NCI-H1694 (cell line): ENCODE data around the gene CPNE7.

Source experiments
- DNase-seq: peaks from one replicate; lab custom pipeline; 2025; lab: John Stamatoyannopoulos, UW

The CPNE7 gene

DNA sequence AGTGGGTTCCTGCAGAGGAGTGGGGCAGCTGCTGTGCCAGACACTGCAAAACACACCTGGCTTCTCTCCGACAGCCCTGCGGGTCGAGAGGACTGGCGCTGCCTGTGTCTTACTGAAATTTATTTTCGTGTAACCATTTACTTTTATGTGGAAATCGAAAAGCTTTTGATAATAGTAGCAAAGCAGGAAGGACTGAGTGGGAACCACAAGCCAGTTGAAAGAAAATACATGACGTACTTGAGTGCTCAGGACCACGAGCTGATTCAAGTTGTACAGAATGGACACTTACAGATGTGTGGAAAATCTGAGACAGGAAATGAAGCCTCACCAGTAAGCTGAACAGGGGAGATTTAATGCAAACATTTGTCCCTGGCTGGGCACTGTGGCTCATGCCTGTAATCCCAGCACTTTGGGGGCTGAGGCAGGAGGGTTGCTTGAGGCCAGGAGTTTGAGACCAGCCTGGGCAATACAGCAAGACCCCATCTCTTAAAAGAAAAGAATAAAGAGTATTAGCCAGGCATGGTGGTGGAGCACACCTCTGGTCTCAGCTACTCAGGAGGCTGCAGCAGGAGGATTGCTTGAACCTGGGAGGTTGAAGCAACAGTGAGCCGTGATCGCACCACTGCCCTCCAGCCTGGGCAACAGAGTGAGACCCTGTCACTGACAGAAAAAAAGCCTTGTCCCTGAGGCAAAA lies 26.4 kb upstream of the CPNE7 start:
- no peak for DNase-seq

DNA sequence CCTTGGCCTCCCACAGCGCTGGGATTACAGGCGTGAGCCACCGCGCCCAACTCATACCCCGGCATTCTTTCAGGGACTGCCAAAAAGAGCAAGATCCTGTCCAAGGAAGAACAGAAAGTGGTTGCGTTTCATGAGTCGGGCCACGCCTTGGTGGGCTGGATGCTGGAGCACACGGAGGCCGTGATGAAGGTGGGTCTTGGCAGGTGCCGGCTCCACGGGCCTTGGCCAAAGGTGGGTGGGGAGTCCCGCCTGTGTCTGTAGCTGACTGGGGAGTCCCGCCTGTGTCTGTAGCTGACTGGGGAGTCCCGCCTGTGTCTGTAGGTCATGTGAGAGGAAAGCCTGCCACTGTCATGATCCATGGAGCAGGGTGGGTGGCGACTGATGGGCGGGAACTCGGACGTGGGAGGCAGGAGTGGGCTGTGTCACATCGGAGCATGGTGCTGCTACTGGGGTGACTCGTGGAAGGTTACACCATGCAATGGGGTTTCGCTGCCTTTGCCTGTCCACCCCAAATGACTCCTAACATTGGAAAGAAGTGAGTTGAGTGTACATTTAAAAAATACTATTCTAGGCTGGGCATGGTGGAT lies 25.0 kb upstream of the CPNE7 start:
- no peak for DNase-seq

DNA sequence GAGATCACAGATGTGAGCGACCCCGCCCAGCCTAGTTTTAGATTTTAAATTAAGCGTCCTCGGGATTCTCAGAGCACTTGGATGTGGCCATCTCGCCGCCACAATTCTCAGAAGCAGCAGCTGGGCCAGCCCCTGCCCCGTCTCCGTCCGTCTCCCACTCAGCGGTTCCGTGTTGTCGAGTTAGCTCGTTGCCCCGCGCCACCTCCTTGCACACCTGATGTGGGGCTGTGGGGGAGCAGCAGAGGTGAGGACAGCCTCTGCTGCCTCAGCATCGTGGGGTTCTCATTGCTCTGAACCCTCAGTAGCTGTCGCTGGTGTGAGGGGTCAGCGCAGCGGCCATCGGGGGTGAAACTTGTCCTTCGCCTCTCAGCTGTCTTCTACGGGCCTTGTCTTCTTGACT lies 23.2 kb upstream of the CPNE7 start:
- DNase-seq, result no peak

DNA sequence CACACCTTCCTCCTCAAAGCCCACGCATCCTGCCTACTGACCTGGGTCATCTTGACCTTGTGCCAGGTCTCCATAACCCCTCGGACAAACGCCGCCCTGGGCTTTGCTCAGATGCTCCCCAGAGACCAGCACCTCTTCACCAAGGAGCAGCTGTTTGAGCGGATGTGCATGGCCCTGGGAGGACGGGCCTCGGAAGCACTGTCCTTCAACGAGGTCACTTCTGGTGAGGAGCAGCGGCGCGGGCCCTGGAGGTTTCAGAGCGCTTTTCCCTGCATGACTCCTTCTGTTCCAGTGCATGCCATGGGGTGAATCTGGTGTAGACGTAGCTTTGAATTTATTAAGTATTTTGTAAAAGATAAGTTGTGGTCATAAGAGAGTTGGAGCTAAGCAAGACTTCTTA lies 22.6 kb upstream of the CPNE7 start:
- no peak for DNase-seq

DNA sequence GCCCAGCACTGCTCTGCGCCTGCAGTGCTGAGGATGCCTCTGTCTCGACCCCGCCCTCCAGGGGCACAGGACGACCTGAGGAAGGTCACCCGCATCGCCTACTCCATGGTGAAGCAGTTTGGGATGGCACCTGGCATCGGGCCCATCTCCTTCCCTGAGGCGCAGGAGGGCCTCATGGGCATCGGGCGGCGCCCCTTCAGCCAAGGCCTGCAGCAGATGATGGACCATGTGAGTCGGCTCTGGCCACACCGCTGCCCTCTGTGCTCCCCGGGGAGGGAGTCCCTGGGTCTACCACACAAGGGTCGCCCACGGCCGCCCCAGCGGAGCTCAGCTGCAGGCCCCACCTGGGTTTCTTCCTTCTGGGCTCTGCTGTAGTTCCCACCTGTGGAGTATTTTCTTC lies 21.8 kb upstream of the CPNE7 start:
- no peak for DNase-seq

DNA sequence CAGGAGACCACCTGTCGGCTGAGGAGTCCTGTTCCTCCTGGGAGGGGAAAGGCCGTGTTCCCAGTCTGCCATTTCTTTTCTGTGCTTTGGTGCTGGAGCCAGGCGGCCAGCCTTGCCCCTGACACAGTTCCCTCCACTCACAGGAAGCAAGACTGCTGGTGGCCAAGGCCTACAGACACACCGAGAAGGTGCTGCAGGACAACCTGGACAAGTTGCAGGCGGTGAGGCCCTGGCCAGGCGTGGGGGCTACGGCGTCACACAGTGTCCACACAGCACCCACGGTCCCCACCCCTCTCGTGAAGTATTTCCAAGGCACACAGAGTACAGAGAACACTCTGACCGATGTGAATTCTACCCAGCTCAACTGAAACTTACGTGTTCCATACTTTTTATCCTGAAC lies 21.2 kb upstream of the CPNE7 start:
- no peak for DNase-seq

DNA sequence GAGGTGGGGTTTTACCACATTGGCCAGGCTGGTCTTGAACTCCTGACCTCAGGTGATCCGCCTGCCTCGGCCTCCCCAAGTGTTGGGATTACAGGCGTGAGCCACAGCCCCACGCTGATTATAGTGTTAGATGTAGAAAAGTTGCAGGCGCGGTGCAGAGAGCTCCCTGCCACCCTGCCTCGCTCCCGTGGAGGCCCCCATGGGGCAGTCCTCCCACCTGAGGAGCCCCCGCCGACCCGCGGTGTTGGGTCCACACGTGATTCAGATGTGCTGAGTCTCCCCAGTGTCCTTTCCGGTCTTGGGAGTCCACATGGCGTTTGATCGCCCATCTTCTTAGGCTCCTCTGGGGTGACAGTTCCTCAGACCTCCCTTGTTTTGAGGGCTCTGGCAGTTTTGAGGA lies 20.3 kb upstream of the CPNE7 start:
- DNase-seq, result no peak

DNA sequence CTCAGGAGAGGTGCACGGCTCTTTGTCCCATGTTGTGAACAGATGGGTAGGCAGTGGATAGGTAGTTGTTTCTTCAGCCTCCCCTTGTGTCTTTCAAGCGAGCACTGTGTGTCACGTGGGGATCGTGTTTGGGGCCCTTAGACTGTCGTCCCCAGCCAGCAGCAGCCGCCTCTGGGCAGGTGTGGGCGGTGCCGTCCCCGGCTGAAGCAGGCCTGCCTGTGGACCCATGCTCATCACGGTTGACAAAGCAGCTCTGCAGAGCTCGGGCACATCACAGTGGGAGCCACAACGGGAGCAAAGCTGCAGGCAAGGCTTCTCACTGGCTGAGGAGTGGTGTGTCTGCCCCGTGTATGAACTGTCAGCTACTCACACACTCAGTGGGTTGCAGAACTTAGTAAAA lies 19.8 kb upstream of the CPNE7 start:
- DNase-seq, result no peak

DNA sequence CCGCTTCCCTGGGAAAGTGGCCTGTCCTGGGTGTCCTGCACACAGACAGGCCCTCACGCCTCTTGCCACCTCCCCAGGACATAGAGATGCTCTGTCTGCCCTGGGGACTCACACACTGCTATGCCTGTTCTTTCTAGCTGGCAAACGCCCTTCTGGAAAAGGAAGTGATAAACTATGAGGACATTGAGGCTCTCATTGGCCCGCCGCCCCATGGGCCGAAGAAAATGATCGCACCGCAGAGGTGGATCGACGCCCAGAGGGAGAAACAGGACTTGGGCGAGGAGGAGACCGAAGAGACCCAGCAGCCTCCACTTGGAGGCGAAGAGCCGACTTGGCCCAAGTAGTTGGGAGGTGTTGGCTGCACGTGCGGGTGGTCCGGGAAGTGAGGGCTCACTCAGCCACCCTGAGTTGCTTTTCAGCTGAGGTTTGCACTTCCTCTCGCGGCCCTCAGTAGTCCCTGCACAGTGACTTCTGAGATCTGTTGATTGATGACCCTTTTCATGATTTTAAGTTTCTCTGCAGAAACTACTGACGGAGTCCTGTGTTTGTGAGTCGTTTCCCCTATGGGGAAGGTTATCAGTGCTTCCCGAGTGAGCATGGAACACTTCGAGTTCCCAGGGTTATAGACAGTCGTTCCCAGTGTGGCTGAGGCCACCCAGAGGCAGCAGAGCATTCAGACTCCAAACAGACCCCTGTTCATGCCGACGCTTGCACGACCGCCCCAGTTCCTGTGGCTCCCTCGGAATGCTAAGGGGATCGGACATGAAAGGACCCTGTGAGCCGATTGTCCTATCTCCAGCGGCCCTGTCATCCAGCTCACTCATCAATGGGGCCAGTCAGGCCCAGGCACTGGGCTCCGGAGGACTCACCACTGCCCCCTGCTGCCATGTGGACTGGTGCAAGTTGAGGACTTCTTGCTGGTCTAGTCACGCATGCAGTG lies 18.5 kb upstream of the CPNE7 start:
- peak; percentile 1 for DNase-seq

DNA sequence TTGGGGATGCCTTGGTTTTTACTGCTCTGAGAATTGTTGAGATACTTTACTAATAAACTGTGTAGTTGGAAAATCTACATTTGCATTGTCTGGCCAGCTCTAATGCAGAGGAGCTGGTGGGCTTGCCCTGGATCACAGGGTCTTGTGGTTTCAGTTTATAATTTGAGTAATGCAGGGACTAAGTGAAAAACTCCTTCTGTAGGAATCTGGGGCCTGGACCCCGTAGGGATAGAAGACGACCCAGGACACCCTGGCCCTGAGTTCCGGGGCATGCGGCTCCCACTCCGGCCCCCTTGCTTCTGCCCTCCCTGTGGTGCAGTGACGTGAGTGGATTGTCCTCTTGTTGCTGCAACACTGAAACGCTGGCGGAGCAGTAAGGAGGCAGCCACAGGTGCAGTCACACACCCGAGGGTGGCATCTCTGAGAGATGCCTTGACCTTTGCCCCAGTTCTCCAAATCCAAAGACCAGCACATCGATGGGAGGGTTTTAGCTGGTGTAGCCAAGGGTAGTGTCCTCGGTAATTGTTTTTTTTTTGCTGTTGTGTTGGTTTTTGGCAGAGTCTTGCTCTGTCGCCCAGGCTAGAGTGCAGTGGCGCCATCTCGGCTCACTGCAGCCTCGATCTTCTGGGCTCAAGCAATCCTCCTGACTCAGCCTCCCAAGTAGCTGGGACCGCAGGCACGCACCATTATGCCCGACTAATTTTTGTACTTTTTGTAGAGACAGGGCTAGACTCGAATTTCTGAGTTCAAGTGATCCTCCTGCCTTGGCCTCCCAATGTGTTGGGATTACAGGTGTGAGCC lies 17.7 kb upstream of the CPNE7 start:
- no peak for DNase-seq

DNA sequence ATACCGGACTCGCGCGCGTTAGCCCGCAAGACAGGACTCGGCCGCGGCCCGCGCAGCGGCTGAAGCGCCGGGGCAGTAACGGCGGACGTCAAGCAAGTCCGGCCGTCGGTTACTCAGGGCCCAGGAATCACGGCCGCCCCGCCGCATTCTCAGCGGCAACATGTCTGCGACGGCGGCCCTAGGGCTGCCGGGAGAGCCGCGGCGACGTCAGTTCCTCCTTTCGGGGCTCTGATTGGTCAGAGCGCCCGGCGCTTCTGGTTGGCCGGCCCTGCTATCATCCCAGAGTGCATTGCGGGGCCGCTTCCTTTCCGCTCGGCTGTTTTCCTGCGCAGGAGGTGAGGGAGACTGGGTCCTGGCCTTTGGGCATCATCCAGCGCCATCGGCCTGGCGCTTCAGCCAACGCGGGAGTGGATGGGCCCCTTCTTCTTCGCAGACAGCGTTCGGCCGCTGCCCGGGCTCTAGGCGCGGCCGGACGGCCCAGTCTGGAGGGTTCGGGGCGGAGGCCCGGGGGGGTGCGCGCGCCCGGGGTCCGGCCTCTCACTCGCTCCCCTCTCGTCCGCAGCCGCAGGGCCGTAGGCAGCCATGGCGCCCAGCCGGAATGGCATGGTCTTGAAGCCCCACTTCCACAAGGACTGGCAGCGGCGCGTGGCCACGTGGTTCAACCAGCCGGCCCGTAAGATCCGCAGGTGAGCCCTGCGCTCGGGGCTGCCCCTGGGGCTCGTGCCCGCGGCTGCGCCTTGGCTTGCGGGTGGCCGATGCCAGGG lies 15.0 kb upstream of the CPNE7 start, which contains the start of gene RPL13:
Gene RPL13, plus strand, starts transcription at position 305 of the 764 bp plus-strand sequence. Its CDS starts 278 bp downstream, at position 583.
- peak; percentile 88 for DNase-seq

DNA sequence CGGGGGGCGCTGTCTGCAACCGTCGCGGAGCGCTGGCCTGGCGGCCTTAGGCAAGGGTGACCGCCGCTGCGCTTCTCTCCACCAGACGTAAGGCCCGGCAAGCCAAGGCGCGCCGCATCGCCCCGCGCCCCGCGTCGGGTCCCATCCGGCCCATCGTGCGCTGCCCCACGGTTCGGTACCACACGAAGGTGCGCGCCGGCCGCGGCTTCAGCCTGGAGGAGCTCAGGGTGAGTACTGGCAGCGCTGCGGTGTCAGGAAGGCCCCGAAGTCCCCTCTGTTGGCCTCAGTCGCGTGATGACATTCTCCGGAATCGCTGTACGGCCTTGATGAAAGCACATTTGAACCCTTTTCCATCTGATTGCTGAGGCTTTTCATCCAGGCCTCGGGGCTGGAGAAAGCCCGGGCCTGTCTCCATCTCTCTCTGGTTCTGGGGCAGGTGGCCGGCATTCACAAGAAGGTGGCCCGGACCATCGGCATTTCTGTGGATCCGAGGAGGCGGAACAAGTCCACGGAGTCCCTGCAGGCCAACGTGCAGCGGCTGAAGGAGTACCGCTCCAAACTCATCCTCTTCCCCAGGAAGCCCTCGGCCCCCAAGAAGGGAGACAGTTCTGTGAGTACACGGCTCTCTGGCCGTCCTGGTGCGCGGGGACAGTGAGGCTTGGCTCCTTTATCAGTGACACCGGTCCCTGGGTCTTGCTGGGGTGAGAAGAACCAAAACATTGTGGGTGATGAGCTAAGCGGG lies 14.2 kb upstream of the CPNE7 start:
- no peak for DNase-seq

DNA sequence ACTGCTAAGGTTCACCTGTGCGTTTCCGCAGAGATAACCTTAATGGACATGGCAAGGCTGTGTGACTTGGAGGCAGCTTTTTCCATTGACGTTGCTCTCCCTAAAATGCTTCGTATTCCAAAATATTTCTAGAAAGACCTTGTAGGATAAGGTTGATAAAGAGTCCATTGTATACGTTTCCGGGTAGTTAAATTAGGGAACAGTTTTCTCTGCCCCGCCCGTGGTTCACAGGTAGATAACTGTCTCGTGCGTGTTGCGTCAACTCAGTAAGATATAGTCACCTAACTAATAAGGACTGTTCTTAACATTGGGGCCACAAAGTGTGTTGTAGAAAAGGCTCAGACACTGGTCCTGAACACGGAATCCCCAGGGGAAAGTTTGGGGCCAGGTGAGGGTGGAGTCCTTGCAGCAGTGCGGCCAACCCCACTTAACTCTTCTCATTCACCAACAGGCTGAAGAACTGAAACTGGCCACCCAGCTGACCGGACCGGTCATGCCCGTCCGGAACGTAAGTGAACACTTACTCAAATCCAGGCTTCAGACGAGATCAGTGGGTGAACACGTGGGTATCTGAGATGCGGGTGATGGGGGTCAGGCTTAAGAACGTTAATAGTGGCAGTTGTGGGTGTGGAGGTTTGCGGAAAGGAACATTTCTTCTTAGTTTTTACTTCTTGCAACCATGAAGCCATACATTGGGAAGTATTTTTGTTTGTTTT lies 13.5 kb upstream of the CPNE7 start:
- no peak for DNase-seq

DNA sequence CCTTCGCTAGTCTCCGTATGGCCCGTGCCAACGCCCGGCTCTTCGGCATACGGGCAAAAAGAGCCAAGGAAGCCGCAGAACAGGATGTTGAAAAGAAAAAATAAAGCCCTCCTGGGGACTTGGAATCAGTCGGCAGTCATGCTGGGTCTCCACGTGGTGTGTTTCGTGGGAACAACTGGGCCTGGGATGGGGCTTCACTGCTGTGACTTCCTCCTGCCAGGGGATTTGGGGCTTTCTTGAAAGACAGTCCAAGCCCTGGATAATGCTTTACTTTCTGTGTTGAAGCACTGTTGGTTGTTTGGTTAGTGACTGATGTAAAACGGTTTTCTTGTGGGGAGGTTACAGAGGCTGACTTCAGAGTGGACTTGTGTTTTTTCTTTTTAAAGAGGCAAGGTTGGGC lies 12.6 kb upstream of the CPNE7 start:
- no peak for DNase-seq

DNA sequence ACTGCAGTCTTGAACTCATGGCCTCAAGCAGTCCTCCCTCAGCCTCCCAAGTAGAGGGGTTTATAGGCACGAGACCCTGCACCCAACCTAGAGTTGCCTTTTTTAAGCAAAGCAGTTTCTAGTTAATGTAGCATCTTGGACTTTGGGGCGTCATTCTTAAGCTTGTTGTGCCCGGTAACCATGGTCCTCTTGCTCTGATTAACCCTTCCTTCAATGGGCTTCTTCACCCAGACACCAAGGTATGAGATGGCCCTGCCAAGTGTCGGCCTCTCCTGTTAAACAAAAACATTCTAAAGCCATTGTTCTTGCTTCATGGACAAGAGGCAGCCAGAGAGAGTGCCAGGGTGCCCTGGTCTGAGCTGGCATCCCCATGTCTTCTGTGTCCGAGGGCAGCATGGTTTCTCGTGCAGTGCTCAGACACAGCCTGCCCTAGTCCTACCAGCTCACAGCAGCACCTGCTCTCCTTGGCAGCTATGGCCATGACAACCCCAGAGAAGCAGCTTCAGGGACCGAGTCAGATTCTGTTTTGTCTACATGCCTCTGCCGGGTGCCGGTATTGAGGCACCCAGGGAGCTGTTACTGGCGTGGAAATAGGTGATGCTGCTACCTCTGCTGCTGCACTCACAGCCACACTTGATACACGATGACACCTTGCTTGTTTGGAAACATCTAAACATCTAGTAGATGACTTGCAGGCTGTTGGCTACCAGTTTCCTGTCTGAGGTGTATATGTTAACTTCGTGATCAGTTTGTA lies 11.7 kb upstream of the CPNE7 start:
- no peak for DNase-seq

DNA sequence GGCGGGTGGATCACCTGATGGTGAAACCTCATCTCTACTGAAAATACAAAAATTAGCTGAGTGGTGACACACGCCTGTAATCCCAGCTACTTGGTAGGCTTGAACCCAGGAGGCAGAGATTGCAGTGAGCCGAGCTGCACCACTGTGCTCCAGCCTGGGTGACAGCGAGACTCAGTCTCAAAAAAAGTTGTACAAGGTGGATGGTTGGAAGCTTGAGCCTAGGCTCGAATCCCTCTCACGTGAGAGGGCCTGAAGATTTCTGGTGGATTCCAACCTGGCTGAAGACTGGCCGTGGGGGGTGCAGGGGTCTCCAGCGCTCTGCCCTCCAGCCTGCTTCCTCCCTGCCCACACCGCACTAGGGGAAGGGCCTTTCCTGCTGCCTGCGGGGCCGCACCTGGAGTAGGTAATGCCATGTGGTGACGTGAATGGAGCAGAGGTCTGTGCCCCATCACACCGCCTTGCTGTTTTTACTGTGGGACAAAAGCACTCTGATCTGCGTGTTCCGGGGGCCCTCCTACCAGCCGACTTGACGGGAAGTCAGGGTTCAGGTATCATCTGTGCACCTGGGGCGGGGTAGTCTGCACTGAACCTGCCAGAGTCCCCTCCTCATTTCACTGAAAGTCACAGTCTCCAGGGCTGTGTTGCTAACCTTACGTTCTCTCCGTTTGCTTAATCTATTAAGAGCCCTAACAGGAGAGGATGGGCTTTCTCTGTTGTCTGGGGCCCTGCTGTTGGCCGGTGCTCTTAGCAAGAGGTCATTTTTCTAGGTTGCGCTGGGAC lies 10.9 kb upstream of the CPNE7 start:
- no peak for DNase-seq

DNA sequence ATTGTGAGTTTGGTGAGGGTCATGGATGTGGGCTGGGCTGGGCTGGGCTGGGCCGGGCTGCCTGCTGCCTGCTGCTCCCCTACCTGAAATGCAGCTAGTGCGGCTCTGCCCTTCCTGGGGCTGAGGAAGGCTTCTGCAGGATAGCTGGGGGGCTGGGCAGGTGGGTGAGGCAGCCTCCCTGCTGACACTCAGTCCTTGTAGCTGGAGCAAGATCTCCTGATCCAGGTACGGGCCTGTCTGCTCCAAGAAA lies 10.4 kb upstream of the CPNE7 start:
- DNase-seq, result no peak

DNA sequence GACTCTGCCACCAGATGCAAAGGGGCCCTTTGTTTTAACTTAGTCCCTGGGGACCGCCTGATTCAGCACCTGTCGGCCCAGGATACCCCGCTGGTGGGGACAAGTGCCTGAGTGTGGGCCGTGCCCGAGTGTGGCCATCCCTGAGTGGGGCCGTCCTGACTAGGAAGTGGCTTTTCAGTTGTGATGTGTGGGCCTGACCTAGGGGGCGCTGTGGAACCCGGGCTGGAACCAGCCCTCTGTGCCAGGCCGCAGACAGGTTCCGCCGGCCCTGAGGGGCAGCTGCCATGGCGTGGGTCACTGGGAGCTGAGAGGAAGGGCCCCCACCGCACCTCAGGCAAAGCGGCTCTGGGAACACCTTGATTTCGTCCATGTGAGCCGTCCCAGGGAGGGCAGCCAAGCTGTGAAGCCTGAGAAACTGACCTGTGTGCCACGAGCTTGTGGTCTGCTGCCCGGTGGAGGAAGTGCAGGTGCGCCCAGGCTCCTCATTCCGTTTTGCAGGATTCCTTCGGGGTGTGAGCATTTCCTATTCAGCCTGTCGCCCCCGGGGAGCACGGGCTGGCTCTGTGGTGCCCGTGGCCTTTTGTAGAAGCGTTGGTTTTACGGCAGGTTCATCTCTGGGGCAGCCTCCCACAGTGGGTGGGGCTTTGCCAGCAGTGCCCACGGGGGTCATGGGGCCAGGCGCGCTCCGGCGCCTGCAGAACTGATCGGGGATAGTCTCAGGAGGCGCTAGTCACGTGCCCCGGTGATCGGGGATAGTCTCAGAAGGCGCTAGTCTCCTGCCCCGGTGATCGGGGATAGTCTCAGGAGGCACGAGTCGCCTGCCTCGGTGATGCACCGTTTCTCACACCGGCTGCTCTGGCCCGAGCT lies 9.8 kb upstream of the CPNE7 start:
- peak; percentile 14 for DNase-seq
